Dendritic cell treated with granulocyte-macrophage colony-stimulating factor and Interleukin-4, amounts not matched to agents 40 ng/mL and 50 ng/mL, for 4 days (primary cell): Measurements from ENCODE around the gene COL23A1.

Experiments used
- H3K27ac Mint-ChIP-seq: one replicate; pipeline ENCODE4 v1.8.0; 2022; ENCODE audit warnings: mild to moderate bottlenecking, mixed read lengths
- H3K27me3 Mint-ChIP-seq: one replicate; pipeline ENCODE4 v1.8.0; 2022; ENCODE audit warnings: mild to moderate bottlenecking, mixed read lengths
- H3K36me3 Mint-ChIP-seq: one replicate; pipeline ENCODE4 v1.8.0; 2022; ENCODE audit warnings: low read depth, mixed read lengths
- H3K4me1 Mint-ChIP-seq: one replicate; pipeline ENCODE4 v1.8.0; 2022; ENCODE audit warnings: low read depth, mixed read lengths
- H3K4me3 Mint-ChIP-seq: one replicate; pipeline ENCODE4 v1.8.0; 2022; ENCODE audit warnings: mild to moderate bottlenecking, moderate library complexity, mixed read lengths
- H3K9me3 Mint-ChIP-seq: one replicate; pipeline ENCODE4 v1.8.0; 2022; ENCODE audit warnings: mixed read lengths
- intact Hi-C: fragments of 100-400 bp; cut with micrococcal nuclease; formaldehyde crosslinking; loops from one replicate; pipeline ENCODE4 v1.15.0; 2022

The COL23A1 gene

DNA sequence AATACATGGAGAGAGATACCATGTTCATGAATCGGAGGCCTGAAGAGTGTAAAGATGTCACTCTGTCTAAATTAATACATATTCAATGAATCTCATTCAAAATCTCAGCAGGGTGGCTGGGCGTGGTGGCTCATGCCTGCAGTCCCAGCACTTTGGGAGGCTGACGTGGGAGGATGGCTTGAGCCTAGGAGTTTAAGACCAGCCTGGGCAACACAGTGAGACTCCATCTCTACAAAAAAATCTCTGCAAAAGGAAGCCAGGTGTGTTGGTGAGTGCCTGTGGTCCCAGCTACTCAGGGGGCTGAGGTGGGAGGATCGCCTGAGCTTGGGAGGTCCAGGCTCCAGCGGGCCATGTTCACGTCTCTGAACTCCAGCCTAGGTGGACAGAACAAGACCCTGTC, 49.7 kb downstream of the COL23A1 start:
- Mint-ChIP-seq H3K36me3 (no peaks in the 10 kb centered on the region), H3K27ac (no peak overlapping the region), H3K4me3 (no peak overlapping the region), H3K9me3 (no peaks in the 10 kb centered on the region), H3K4me1 (peaks cover 43% of the 10 kb centered on the region), H3K27me3 (peaks cover 1% of the 10 kb centered on the region)
- intact Hi-C loops = no loop called here

GRCh38 chr5:178538741-178539229, 51.4 kb downstream of the COL23A1 start:
- intact Hi-C loops = no loop called here
- Mint-ChIP-seq H3K9me3 (no peaks in the 10 kb centered on the region), H3K4me3 (no peak overlapping the region), H3K27ac (no peak overlapping the region), H3K36me3 (no peaks in the 10 kb centered on the region), H3K27me3 (peaks cover 1% of the 10 kb centered on the region), H3K4me1 (peaks cover 54% of the 10 kb centered on the region)

- Mint-ChIP-seq H3K27me3 (peaks cover 1% of the 10 kb centered on the region), H3K27ac (no peak overlapping the region), H3K36me3 (no peaks in the 10 kb centered on the region), H3K9me3 (no peaks in the 10 kb centered on the region), H3K4me1 (peaks cover 60% of the 10 kb centered on the region), H3K4me3 (no peak overlapping the region)
- intact Hi-C loops = no loop called here
Observed at GRCh38 chr5:178537467-178538371, 52.5 kb downstream of the COL23A1 start.

GRCh38 chr5:178536541-178537466, 53.4 kb downstream of the COL23A1 start:
- intact Hi-C loops = no loop called here
- Mint-ChIP-seq H3K36me3 (no peaks in the 10 kb centered on the region), H3K27ac (no peak overlapping the region), H3K4me3 (no peak overlapping the region), H3K27me3 (peaks cover 1% of the 10 kb centered on the region), H3K9me3 (no peaks in the 10 kb centered on the region), H3K4me1 (peaks cover 58% of the 10 kb centered on the region)

DNA sequence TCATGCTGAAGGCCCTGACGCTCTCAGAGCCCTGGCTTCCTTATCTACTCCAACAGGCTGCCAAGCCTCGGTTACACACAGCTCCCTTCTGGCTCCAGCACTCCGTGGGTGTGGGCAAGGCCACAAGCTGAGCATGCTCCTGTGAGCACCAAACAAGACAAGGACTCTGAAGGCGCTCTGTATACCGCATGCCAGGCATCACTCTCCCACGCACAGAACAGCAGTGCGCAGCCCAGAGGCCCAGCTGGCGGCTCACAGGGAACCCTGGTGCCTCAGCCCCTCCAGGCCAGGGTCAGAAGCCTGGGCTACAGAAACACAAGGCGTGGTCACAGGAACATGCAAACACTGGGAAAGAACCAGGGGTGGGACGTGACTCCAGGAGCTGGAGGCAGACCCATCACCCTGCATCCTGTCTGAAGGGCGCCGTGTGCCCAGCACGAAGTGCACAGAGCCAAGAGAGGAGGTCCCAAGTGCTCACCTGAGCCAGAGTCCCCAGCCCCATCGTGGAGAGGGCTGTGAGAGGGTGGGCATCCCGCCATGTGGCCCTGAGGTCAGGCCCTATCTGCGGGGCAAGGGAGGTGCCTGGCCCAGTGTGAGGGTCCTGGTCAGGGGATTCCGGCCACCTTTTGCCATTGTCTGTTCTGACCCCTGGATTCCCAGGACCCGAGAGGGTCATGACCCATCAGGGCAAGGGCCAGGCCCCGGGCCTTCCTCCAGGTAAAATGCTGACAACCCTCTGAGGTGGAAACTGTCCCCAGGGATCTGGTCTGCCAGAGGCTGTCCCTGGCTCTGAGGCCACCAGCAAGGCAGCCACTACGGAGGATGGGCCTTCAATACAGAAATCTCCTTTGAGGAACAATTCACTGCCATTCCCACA, 54.7 kb downstream of the COL23A1 start:
- Mint-ChIP-seq H3K9me3 (no peaks in the 10 kb centered on the region), H3K27me3 (peaks cover 1% of the 10 kb centered on the region), H3K27ac (peak overlapping the region; percentile 66), H3K4me1 (peaks cover 58% of the 10 kb centered on the region), H3K36me3 (no peaks in the 10 kb centered on the region), H3K4me3 (no peak overlapping the region)
- intact Hi-C loops = no loop called here

DNA sequence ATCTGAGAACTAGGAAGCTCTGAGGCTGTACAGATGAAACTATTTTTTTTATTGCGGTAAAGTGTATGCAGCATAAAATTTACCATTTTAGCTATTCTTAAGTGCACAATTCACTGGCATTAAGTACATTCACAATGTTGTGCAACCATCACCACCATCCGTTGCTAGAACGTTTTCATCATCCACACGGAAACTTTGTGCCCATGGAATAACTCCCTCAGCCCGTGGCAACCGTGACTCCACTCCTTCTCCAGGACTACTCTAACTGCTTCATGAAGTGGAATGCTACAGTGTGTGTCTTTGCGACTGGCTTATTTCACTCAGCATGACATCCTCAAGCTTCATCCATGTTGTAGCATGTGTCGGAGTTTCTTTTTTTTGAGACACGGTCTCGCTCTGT, 57.1 kb downstream of the COL23A1 start:
- Mint-ChIP-seq H3K9me3 (no peaks in the 10 kb centered on the region), H3K27ac (no peak overlapping the region), H3K4me1 (peaks cover 52% of the 10 kb centered on the region), H3K36me3 (no peaks in the 10 kb centered on the region), H3K4me3 (no peak overlapping the region), H3K27me3 (peaks cover 1% of the 10 kb centered on the region)
- intact Hi-C loops = no loop called here

- Mint-ChIP-seq H3K4me3 (no peak overlapping the region), H3K36me3 (no peaks in the 10 kb centered on the region), H3K27me3 (no peaks in the 10 kb centered on the region), H3K4me1 (peaks cover 48% of the 10 kb centered on the region), H3K9me3 (no peaks in the 10 kb centered on the region), H3K27ac (no peak overlapping the region)
- intact Hi-C loops = no loop called here
Observed at GRCh38 chr5:178532666-178533065, 57.5 kb downstream of the COL23A1 start.

DNA sequence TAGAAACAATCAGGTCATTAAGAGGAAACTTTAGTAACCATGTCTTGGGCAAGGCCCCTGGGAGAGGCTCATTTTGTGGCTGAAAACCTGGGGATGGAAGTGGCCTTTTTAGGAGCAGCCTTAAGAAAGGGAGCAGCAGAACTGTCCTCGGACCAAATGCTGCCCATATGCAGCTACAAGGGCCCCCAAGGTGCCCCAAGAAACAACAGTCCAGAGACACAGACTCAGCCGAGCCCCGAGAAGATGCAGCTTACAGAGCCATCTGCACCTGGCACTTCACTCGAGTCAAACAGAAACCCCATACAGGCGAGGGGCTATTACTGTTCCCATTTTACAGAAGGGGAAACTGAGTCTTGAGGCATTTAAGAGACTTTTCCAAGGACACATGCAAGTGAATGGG, 58.0 kb downstream of the COL23A1 start:
- Mint-ChIP-seq H3K27ac (no peak overlapping the region), H3K4me3 (no peak overlapping the region), H3K36me3 (no peaks in the 10 kb centered on the region), H3K9me3 (no peaks in the 10 kb centered on the region), H3K27me3 (no peaks in the 10 kb centered on the region), H3K4me1 (peaks cover 46% of the 10 kb centered on the region)
- intact Hi-C loops = no loop called here

- no peaks in the 10 kb centered on the region for H3K36me3 Mint-ChIP-seq
- no peak overlapping the region for H3K4me3 Mint-ChIP-seq
- intact Hi-C loops = no loop called here
- H3K27ac Mint-ChIP-seq = no peak overlapping the region
- H3K27me3 Mint-ChIP-seq = no peaks in the 10 kb centered on the region
- H3K9me3 Mint-ChIP-seq = no peaks in the 10 kb centered on the region
- H3K4me1 Mint-ChIP-seq = peaks cover 46% of the 10 kb centered on the region
Observed at GRCh38 chr5:178531786-178532185, 58.4 kb downstream of the COL23A1 start.

DNA sequence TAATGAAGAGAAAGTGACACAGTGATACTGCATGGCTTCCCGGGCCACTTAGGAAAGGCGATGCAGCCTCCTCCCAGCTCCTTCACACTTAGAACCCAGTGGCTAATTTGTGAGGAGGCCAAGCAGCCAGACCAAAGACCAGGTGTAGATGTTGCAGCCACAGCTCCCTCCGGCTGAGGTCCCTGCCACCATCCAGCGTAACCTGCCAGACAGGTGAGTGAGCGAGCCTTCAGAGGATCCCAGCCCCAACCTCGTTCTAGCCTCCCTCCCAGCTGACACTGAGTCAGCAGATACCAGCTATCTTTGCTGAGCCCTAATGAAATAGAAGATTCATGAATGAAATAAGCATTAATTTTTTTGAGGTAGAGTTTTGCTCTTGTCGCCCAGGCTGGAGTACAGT, 59.7 kb downstream of the COL23A1 start:
- Mint-ChIP-seq H3K9me3 (no peaks in the 10 kb centered on the region), H3K36me3 (no peaks in the 10 kb centered on the region), H3K4me3 (no peak overlapping the region), H3K27me3 (no peaks in the 10 kb centered on the region), H3K4me1 (peaks cover 44% of the 10 kb centered on the region), H3K27ac (no peak overlapping the region)
- intact Hi-C loops = no loop called here

DNA sequence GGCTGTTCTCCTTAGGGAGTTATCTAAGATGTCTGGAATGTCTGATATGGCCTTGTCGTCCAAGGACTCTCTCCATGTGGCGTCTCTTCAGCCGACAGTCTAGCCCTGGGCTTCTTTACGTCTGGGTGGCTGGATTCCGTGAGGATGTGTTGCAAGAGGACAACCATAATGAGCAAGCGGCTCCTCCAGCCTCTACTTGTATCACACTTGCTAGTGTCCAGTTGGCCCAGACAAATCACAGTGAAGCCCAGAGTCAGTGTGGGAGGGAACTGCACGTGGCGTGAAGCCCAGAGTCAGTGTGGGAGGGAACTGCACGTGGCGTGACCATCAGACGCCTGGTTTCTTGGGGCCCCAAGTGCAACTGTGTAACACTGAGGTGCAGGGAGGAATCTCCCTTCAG, 61.1 kb downstream of the COL23A1 start:
- Mint-ChIP-seq H3K27ac (no peak overlapping the region), H3K27me3 (no peaks in the 10 kb centered on the region), H3K4me3 (no peak overlapping the region), H3K9me3 (no peaks in the 10 kb centered on the region), H3K36me3 (no peaks in the 10 kb centered on the region), H3K4me1 (peaks cover 30% of the 10 kb centered on the region)
- intact Hi-C loops = no loop called here

GRCh38 chr5:178527458-178528307, 62.5 kb downstream of the COL23A1 start:
- Mint-ChIP-seq H3K9me3 (no peaks in the 10 kb centered on the region), H3K4me1 (peaks cover 17% of the 10 kb centered on the region), H3K27ac (peak overlapping the region; percentile 5), H3K27me3 (peaks cover 1% of the 10 kb centered on the region), H3K4me3 (no peak overlapping the region), H3K36me3 (no peaks in the 10 kb centered on the region)
- intact Hi-C loops = no loop called here
